ENCODE results near the gene PROSER2. TPM values are rescaled to one million over a fixed set of nuclear protein-coding genes. Genes with fewer than 3 reads are reported as not detected.

The PROSER2 gene
- total RNA-seq, 1 experiment from 2014 or later, result 4.1 TPM

DNA sequence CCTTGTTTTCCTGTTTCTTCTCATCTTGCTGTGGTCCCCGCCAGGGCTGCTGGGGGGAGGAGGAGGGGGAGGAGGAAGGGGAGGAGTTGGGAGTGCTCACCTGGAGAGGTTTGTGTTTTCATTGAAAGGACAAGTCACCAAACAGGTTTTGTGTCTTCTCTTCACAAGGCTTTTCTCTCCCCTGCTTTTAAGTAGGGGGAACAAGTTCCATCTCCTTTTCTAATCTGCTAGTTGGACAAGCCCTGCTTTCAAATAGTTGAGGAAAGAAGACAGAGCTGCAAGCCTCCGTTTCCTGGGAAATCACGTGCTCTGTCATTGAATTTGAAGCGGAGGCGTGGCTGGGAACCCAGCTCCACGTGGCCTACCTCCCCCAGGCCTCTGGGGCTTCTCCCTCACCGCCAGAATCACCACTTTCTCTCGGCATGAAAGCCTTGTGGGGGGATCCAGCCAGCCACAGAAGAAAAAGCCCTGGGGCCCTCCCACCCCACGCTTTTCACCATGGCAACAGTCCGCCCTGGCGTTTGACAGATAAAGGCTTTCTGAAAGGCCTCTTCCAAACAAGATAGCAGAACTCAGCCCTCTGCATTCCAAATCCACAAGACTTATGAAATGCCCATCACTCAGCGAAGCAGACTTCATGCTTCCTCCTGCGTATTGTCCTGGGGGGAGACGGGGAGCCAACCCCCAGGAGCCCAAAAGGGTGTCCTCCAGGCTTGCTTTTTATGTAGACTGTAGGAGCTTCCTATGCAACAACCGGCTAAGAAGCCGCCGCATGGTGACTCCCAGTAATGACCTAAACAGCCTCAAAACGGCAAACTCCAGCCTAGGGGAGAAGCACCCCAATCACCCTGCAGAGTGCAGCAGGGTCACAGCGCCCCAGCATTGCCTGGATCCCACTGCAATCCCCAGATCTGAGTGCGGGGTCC lies 51.7 kb downstream of the PROSER2 start:
- POLR2A ChIA-PET, result no interaction called here
- Histone ChIP-seq H3K9me3 (ENCODE audit: control insufficient read depth, insufficient read depth, low read depth, low read length) (no peaks in the 10 kb centered on the region), H3K4me1 (ENCODE audit: control insufficient read depth, insufficient read depth, low read length) (peaks cover 5% of the 10 kb centered on the region), H3K27ac (ENCODE audit: low read length) (no peak overlapping the region), H3K36me3 (ENCODE audit: control insufficient read depth, insufficient read depth, low read length) (no peaks in the 10 kb centered on the region), H3K27me3 (ENCODE audit: control insufficient read depth, insufficient read depth, low read length) (no peaks in the 10 kb centered on the region), H3K4me3 (ENCODE audit: low read depth in 2 of 2, low read length in 2 of 2) (no peak overlapping the region)
- BruUV-seq (replicated peaks), result no TSS peak
- intact Hi-C loops (cut with micrococcal nuclease; ENCODE audit: unreplicated experiment) (no loop called here), in situ Hi-C loops (cut with HindIII; ENCODE audit: low pct_unique_long_range_greater_than_20kb, low sequenced_read_pairs) (no loop called here)
- TF ChIP-seq SIN3A (IDR thresholded peaks at IDR 0.05; ENCODE audit: borderline replicate concordance, insufficient read depth, low read depth, low read length) (no peak), POLR2AphosphoS5 (IDR thresholded peaks at IDR 0.05; ENCODE audit: low read depth, low read length) (no peak), TCF7L2 (IDR thresholded peaks at IDR 0.05; ENCODE audit: low read depth, low read length) (no peak)
- TF ChIP-seq, protein P1, sequence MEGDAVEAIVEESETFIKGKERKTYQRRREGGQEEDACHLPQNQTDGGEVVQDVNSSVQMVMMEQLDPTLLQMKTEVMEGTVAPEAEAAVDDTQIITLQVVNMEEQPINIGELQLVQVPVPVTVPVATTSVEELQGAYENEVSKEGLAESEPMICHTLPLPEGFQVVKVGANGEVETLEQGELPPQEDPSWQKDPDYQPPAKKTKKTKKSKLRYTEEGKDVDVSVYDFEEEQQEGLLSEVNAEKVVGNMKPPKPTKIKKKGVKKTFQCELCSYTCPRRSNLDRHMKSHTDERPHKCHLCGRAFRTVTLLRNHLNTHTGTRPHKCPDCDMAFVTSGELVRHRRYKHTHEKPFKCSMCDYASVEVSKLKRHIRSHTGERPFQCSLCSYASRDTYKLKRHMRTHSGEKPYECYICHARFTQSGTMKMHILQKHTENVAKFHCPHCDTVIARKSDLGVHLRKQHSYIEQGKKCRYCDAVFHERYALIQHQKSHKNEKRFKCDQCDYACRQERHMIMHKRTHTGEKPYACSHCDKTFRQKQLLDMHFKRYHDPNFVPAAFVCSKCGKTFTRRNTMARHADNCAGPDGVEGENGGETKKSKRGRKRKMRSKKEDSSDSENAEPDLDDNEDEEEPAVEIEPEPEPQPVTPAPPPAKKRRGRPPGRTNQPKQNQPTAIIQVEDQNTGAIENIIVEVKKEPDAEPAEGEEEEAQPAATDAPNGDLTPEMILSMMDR (IDR thresholded peaks at IDR 0.05), result no peak
- TF ChIP-seq, protein P2, sequence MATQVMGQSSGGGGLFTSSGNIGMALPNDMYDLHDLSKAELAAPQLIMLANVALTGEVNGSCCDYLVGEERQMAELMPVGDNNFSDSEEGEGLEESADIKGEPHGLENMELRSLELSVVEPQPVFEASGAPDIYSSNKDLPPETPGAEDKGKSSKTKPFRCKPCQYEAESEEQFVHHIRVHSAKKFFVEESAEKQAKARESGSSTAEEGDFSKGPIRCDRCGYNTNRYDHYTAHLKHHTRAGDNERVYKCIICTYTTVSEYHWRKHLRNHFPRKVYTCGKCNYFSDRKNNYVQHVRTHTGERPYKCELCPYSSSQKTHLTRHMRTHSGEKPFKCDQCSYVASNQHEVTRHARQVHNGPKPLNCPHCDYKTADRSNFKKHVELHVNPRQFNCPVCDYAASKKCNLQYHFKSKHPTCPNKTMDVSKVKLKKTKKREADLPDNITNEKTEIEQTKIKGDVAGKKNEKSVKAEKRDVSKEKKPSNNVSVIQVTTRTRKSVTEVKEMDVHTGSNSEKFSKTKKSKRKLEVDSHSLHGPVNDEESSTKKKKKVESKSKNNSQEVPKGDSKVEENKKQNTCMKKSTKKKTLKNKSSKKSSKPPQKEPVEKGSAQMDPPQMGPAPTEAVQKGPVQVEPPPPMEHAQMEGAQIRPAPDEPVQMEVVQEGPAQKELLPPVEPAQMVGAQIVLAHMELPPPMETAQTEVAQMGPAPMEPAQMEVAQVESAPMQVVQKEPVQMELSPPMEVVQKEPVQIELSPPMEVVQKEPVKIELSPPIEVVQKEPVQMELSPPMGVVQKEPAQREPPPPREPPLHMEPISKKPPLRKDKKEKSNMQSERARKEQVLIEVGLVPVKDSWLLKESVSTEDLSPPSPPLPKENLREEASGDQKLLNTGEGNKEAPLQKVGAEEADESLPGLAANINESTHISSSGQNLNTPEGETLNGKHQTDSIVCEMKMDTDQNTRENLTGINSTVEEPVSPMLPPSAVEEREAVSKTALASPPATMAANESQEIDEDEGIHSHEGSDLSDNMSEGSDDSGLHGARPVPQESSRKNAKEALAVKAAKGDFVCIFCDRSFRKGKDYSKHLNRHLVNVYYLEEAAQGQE (IDR thresholded peaks at IDR 0.05; ENCODE audit: insufficient read depth in 1 of 2, low read depth in 2 of 2, low read length in 1 of 2), result no peak
- CTCF ChIA-PET, result no interaction called here
- DNase-seq (ENCODE audit: low read depth, low spot score), result no peak
- 0 out of 2 replicates have a peak, but pooled peaks have one; percentile 14 for ATAC-seq

DNA sequence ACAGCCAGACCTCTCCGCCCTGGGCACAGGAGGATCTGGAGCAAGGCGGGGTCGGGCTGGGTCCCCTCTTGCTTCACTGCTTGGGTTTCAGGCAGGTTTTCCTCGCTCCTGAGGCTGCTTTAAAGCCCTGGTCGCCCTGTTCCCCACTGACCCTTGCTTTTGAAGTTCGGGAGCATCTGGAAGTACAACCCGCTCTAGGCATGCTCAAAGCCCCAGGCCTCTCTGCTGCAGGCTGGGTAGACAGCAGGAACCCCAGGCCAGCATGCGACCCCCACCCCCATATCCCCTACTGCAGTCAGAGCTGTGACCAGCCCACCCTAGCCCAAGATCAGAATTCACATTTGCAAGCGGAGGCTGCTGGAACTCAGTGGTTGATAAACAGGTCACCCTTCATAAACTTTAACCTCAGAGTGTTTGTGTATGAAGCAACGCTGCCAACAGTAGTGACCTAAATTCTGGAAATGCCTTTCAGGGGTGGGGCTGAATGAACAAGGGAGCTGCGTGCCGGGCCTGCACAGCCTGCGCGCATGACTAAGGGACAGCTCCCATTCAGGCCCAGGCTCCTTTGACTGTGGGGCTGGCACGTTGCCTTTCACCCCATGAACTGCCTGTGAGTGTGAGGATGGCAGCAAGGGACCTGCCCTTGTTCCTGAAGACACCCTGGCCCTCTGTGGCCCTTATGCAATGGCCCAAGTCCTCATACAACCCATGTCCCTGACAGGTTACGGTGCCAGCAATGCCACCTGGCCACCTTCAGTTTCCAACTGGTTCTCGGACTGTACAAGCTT lies 52.5 kb downstream of the PROSER2 start:
- intact Hi-C loops (cut with micrococcal nuclease; ENCODE audit: unreplicated experiment) (no loop called here), in situ Hi-C loops (cut with HindIII; ENCODE audit: low pct_unique_long_range_greater_than_20kb, low sequenced_read_pairs) (no loop called here)
- ChIA-PET CTCF (interaction anchor here (0.5 kb wide), 1 partner anchor 29 kb away, joined by 3 read pairs; no protein-coding TSS in a partner anchor), POLR2A (interaction anchor here (0.6 kb wide), 1 partner anchor 169 kb away, joined by 5 read pairs; no protein-coding TSS in a partner anchor)
- H3K36me3 ChIP-seq (ENCODE audit: control insufficient read depth, insufficient read depth, low read length), result no peaks in the 10 kb centered on the region
- H3K27ac ChIP-seq (ENCODE audit: low read length), result no peak overlapping the region
- no peak overlapping the region for H3K4me3 ChIP-seq (ENCODE audit: low read depth in 2 of 2, low read length in 2 of 2)
- DNase-seq (ENCODE audit: low read depth, low spot score) (peak; percentile 48), ATAC-seq (peak; percentile 92)
- H3K27me3 ChIP-seq (ENCODE audit: control insufficient read depth, insufficient read depth, low read length), result no peaks in the 10 kb centered on the region
- peaks cover 5% of the 10 kb centered on the region for H3K4me1 ChIP-seq (ENCODE audit: control insufficient read depth, insufficient read depth, low read length)
- TF ChIP-seq TCF7L2 (IDR thresholded peaks at IDR 0.05; ENCODE audit: low read depth, low read length) (no peak), POLR2AphosphoS5 (IDR thresholded peaks at IDR 0.05; ENCODE audit: low read depth, low read length) (no peak)
- TF ChIP-seq, protein P1 (IDR thresholded peaks at IDR 0.05), result no peak
- TF ChIP-seq, protein P2 (IDR thresholded peaks at IDR 0.05; ENCODE audit: insufficient read depth in 1 of 2, low read depth in 2 of 2, low read length in 1 of 2), result no peak
- BruUV-seq (replicated peaks), result no TSS peak
- no peaks in the 10 kb centered on the region for H3K9me3 ChIP-seq (ENCODE audit: control insufficient read depth, insufficient read depth, low read depth, low read length)

Measured in Panc1 (cell line).